HG02642 (cell line): ENCODE results near the gene NPHP4.

Source experiments
- ATAC-seq: cut with Tn5 transposase; IDR thresholded peaks from one replicate; pipeline ENCODE4 v1.9.1; 2021; ENCODE audit warnings: mild to moderate bottlenecking; ENCODE audit not compliant: unreplicated experiment, poor library complexity

The NPHP4 gene

GRCh38 chr1:5826601-5827000 lies 165.6 kb downstream of the NPHP4 start:
- no peak for ATAC-seq

- ATAC-seq: no peak
Observed at GRCh38 chr1:5822726-5823125, 169.5 kb downstream of the NPHP4 start.

GRCh38 chr1:5822266-5822665 lies 170.0 kb downstream of the NPHP4 start:
- ATAC-seq: no peak

DNA sequence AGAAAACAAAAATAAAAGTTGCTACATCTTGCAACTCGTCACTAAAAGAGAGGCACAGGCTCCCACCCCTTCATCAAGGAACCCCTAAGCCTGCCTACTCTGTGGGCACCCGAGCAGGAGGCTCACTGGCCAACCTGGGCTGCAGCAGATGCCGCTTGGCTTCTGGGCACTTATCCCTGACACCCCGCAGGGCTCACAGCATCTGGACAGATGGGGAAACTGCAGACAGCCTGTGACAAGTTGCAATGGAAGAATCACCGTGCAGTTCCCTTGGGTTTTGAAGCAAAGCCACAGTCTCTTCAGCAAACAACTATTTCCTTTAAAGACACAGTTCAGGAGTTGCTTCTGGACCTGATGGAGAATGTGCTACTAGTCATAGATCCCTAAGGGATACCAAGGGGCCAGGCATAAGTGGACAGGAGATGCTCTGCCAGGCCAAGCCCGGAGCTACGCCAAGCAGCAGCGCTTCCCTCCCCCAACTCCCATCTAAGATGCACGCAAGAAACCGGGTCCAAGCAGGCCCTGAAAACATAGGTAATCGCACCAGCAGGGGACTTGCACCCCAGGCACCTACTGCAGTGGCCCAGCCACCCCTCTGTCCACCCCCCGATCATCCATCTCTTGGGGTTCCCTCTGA lies 170.6 kb downstream of the NPHP4 start:
- no peak for ATAC-seq

DNA sequence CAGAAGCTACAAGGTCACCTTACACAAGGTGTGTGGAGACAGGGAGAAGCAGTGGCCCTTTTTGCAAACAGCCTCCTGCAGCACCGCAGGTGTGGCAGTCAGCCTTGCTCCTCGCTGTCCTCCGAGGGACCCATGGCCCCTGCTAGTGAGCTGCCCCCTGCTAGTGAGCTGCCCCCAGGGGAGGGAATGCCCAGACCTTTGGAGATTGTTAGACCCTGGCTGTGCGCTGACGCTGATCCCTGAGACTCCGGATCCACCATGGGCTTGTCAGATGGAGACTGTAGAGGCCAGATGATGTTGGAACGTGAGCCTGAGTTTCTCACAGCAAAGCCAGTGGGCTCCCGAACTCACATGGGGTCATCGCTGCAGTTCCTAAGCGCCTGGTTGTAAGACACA lies 172.2 kb downstream of the NPHP4 start:
- ATAC-seq: no peak

GRCh38 chr1:5819391-5820025 lies 172.7 kb downstream of the NPHP4 start:
- ATAC-seq: no peak

DNA sequence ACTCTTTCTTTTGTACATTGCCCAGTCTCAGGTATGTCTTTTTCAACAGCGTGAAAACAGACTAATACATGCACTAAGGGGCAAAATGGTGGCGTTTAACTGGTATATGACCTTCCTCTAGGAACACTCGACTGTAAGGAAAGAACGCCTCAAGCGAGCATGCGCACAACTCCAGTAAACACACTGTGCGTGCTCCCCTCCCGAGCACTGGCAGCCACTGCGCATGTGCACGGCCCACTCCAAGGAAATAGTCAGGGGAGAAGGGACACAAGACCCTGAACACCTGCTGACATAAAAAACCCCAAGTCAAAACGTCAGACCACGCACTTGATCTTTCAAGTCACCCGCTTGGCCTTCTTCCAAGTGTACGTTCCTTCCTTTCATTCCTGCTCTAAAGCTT lies 173.5 kb downstream of the NPHP4 start:
- ATAC-seq: no peak

DNA sequence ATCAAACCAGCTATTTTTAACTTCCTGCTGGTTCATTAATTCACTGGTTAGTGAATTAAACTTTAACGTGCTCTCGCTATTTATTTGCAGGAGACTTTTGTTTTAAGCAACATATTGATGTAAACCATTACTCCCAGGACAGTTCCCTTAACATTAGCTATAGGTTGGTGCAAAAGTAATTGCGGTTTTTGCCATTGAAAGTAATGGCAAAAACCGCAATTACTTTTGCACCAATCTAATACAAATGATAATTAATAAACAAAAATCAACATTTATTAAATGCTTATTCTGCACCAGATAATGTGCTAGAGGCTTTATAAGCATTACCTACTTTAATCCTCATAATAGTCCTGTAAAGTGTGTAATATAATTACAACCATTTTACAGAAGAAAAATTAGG lies 176.5 kb downstream of the NPHP4 start:
- ATAC-seq: no peak

GRCh38 chr1:5815211-5815610 lies 177.0 kb downstream of the NPHP4 start:
- ATAC-seq: no peak

DNA sequence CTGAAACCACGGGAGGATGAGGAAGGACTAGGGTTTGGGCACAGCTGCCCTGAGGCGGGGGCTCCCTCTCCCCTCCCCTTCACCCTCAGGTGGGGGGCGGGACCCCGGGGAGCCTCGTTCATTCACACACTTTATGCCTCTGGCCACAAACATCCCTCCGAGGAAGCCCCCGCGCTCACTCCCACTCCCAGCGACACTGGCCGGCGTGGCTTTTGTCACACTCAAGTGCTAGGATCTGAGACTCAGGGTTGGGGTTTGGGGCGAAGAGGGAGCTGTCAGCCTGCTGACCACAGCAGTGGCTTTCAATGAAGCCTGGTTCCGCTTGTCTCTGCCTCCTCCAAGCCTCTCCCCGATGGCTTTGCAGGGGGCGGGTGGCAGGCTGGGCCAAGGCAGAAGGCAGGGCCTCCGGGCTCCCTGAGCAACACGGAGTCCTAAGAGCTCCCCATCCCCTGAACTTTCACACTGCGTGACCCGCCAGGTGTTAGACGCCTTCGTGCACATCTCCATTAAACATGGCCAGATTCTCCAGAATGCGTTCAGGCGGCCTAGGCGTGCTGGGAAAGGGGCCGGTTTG lies 178.1 kb downstream of the NPHP4 start:
- no peak for ATAC-seq

DNA sequence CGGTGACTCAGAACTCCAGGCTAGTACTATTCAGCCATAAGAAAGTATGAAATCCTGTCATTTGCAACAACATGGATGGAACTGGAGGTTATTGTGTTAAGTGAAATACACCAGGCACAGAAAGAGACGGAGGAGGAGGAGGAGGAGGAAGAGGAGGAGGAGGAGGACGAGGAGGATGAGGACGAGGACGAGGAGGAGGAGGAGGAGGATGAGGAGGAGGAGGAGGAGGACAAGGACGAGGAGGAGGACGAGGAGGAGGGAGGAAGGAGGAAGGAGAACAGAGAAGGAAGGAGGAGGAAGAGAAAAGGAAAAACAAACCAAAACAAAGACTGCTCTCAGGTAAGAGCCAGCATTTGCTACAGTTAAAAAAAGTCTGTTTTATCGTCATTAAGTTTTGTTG lies 178.7 kb downstream of the NPHP4 start:
- no peak for ATAC-seq
